Measurements from ENCODE around the gene DEDD. TPM values are rescaled to one million over a fixed set of nuclear protein-coding genes. Genes with fewer than 3 reads are reported as not detected.

DEDD gene
- total RNA-seq, 1 experiment from 2014 or later: 32.8 TPM

GRCh38 chr1:161153176-161153575 lies 20.7 kb upstream of the DEDD start:
- Histone ChIP-seq H3K4me3 (replicated peaks in 1 of 2; ENCODE audit: low read depth in 1 of 2, low read length in 2 of 2) (peak overlapping the region; percentile 66 to 87), H2AFZ (ENCODE audit: low read depth, low read length, poor library complexity, severe bottlenecking) (peak overlapping the region; percentile 73), H3K9me3 (ENCODE audit: control insufficient read depth in 1 of 2, insufficient read depth in 1 of 2, low read depth in 1 of 2, low read length in 2 of 2) (no peaks in the 10 kb centered on the region), H4K20me1 (ENCODE audit: insufficient read depth) (no peaks in the 10 kb centered on the region), H3K9ac (ENCODE audit: low read length) (peak overlapping the region; percentile 92), H3K79me2 (ENCODE audit: insufficient read depth, low read length) (peaks cover 5% of the 10 kb centered on the region; the same call in 1 of the 2 replicates), H3K36me3 (ENCODE audit: control insufficient read depth in 1 of 2, insufficient read depth in 2 of 2, low read length in 2 of 2) (no peaks in the 10 kb centered on the region), H3K4me1 (ENCODE audit: control insufficient read depth in 1 of 2, insufficient read depth in 2 of 2, low read length in 2 of 2) (peaks cover 3 to 14% of the 10 kb centered on the region in 2 experiments; a peak in 3 of 4 replicates), H3K9me2 (ENCODE audit: insufficient read depth) (no peaks in the 10 kb centered on the region), H3K27me3 (ENCODE audit: insufficient read depth, low read length) (no peaks in the 10 kb centered on the region), H3K4me2 (ENCODE audit: low read length) (peak overlapping the region; percentile 86), H3K27ac (ENCODE audit: low read depth, low read length) (peak overlapping the region; percentile 99; the same call in 1 of the 2 replicates)
- ChIA-PET CTCF (interaction anchor here (1.3 to 1.5 kb wide), 2 partner anchors 12 to 20 kb away, joined by 4 to 10 read pairs; partner anchors contain the start of genes DEDD and PPOX), POLR2A (interaction anchor here (0.7 to 3.1 kb wide), 3 partner anchors 11 to 20 kb away, joined by 3 to 24 read pairs (median 10); partner anchors contain the start of genes DEDD and PPOX), RAD21 (ENCODE audit: low non-redundant PET in 1 of 2, low total read pairs in 2 of 2, uncharacterized antibody in 2 of 2, unreplicated experiment in 2 of 2) (no interaction called here)
- no TSS peak for BruUV-seq (replicated peaks)
- intact Hi-C loops (cut with micrococcal nuclease): loop anchor here (5.0 kb wide), 1 partner anchor 131 kb away; the partner anchor contains the start of gene F11R
- ATAC-seq (peak; percentile 31; the same call in 1 of the 2 replicates), DNase-seq (ENCODE audit: low read depth, low spot score) (no peak)
- TF ChIP-seq ZFX (IDR thresholded peaks at IDR 0.05): no peak

DNA sequence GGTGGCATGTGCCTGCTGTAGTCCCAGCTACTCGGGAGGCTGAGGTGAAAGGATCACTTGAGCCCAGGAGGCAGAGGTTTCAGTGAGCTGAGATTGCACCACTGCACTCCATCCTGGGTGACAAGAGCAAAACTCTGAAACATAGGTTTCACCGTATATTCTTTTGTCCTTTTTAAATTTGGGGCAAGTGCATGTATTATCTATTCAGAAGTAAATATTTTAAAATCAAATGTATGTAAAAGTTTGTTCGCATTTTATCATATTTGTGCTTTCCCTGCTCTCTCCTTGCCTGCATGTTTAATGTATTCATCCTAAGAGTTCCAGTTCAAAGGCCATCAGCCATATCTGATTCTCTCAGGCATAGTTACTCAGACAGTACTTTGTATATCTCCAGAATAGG lies 13.4 kb upstream of the DEDD start:
- no peak for TF ChIP-seq JUND (IDR thresholded peaks at IDR 0.05)
- ChIA-PET RAD21 (ENCODE audit: low non-redundant PET in 1 of 2, low total read pairs in 2 of 2, uncharacterized antibody in 2 of 2, unreplicated experiment in 2 of 2) (no interaction called here), POLR2A (no interaction called here), CTCF (no interaction called here)
- H3K27me3 ChIP-seq (ENCODE audit: insufficient read depth, low read length): no peaks in the 10 kb centered on the region
- no peaks in the 10 kb centered on the region for H3K79me2 ChIP-seq (ENCODE audit: insufficient read depth, low read length)
- no peak overlapping the region for H3K27ac ChIP-seq (ENCODE audit: low read depth, low read length)
- no peak overlapping the region for H3K9ac ChIP-seq (ENCODE audit: low read length)
- no peaks in the 10 kb centered on the region for H3K9me3 ChIP-seq (ENCODE audit: control insufficient read depth in 1 of 2, insufficient read depth in 1 of 2, low read depth in 1 of 2, low read length in 2 of 2)
- H2AFZ ChIP-seq (ENCODE audit: low read depth, low read length, poor library complexity, severe bottlenecking): no peak overlapping the region
- no peak overlapping the region for H3K4me3 ChIP-seq (replicated peaks in 1 of 2; ENCODE audit: low read depth in 1 of 2, low read length in 2 of 2)
- no peak overlapping the region for H3K4me2 ChIP-seq (ENCODE audit: low read length)
- no peaks in the 10 kb centered on the region for H3K4me1 ChIP-seq (ENCODE audit: control insufficient read depth in 1 of 2, insufficient read depth in 2 of 2, low read length in 2 of 2)
- ATAC-seq (no peak), DNase-seq (ENCODE audit: low read depth, low spot score) (no peak)
- intact Hi-C loops (cut with micrococcal nuclease): loop anchor here (10.0 kb wide), 1 partner anchor 421 kb away; no protein-coding TSS in a partner anchor
- H3K9me2 ChIP-seq (ENCODE audit: insufficient read depth): no peaks in the 10 kb centered on the region
- BruUV-seq (replicated peaks): no TSS peak
- H3K36me3 ChIP-seq (ENCODE audit: control insufficient read depth in 1 of 2, insufficient read depth in 2 of 2, low read length in 2 of 2): no peaks in the 10 kb centered on the region
- H4K20me1 ChIP-seq (ENCODE audit: insufficient read depth): no peaks in the 10 kb centered on the region

Measured in HCT116 (cell line).